Measurements from ENCODE around the gene SLC1A7.

SLC1A7 gene

GRCh38 chr1:53134042-53134485 lies 8.4 kb downstream of the SLC1A7 start:
- DNase-seq (ENCODE audit: low read depth): no peak

- no peak for DNase-seq (ENCODE audit: low read depth)
Observed at GRCh38 chr1:53133261-53134041, 9.0 kb downstream of the SLC1A7 start.

DNA sequence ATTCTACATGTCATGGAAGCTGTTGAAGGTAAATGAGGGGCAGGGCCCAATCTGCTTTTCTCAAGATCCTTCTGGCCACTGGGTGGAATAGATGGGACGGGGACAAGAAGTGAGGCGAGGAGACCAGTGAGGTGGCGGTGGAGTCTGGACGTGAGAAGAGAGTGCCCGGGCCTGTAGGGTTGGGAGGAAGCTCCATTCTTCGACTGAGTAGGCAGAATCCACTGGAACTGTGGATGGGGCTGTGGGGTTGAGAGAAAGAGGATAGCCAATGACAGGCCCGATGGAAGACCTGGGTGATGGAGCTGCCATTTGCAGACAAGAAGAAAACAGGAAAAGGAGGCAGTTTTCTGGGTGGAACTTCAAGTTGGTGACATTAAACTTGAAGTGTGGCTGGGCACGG lies 10.3 kb downstream of the SLC1A7 start:
- DNase-seq (ENCODE audit: low read depth): no peak

GRCh38 chr1:53131590-53131938 lies 10.9 kb downstream of the SLC1A7 start:
- no peak for DNase-seq (ENCODE audit: low read depth)

- no peak for DNase-seq (ENCODE audit: low read depth)
Observed at GRCh38 chr1:53130878-53131589, 11.4 kb downstream of the SLC1A7 start.

DNA sequence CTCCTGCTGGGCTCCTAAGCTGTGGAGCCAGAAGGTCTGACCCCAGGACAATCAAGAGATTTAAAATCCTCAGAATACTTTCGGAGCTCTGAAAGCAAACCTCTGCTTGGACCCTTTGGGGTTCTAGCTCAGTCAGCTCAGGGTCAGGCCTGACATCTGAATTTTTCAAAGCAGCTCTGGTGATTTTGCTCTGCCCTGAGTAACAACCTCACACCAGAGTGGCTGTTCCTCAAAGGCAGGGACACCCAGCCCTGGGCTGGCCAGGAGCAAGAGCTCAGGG lies 11.9 kb downstream of the SLC1A7 start:
- no peak for DNase-seq (ENCODE audit: low read depth)

DNA sequence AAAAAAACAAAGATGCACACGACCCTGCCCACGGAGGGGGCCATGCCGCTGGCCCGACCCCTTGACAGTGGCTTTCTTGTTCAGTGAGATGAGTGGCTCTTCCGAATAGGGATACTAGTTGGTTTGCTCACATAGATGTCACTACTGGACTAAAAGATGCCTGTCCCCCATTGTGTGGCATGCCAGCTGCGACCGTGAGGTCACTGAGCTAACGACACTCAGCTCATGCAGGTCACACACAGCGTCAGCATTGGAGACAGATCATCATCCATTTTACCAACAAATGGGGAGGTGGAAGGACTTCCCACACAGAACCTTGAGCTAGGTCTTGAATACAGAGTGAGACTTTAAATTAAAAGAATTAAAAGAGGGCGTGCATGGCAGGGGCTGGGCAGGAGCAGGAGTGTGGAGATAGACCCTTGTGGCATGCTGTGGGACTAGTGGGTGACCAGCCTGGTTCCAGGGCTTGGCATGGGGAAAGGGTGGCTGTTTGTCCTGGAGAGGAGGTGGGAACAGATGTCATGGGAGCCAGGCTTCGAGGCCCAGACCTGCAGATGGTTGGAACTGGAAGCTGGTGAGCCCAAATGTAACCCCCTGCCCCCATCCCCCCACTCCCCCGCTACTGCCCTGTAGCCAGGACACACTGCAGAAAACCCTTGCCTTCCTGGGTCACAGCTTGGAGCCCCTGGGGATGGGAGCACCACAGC lies 12.4 kb downstream of the SLC1A7 start:
- no peak for DNase-seq (ENCODE audit: low read depth)

GRCh38 chr1:53128401-53128800 lies 14.0 kb downstream of the SLC1A7 start:
- no peak for DNase-seq (ENCODE audit: low read depth)

GRCh38 chr1:53127546-53127945 lies 14.9 kb downstream of the SLC1A7 start:
- no peak for DNase-seq (ENCODE audit: low read depth)

- no peak for DNase-seq (ENCODE audit: low read depth)
Observed at GRCh38 chr1:53126495-53126894, 15.9 kb downstream of the SLC1A7 start.

- DNase-seq (ENCODE audit: low read depth): no peak
Observed at GRCh38 chr1:53125623-53126360, 16.6 kb downstream of the SLC1A7 start.

DNA sequence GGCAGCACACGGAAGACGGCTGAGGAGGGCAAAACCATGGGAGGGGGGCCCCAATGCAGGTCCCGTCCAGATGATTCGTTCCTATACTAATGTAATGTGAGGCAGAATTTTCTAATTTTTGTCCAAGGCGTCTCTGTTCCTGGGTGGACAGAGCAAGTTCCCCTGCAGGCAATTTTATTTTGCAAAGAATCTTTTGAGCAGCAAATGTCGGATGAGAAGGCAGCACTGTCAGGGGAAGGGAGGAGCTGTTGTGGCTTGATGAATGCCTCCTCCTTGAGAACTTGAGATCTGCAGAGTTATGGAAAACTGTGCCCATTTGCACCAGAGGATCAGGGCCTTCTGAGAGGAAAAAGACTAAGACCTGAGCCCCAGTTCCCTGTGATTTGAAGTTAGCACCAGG lies 17.3 kb downstream of the SLC1A7 start:
- DNase-seq (ENCODE audit: low read depth): no peak

GRCh38 chr1:53123453-53124140 lies 18.8 kb downstream of the SLC1A7 start:
- DNase-seq (ENCODE audit: low read depth): no peak

DNA sequence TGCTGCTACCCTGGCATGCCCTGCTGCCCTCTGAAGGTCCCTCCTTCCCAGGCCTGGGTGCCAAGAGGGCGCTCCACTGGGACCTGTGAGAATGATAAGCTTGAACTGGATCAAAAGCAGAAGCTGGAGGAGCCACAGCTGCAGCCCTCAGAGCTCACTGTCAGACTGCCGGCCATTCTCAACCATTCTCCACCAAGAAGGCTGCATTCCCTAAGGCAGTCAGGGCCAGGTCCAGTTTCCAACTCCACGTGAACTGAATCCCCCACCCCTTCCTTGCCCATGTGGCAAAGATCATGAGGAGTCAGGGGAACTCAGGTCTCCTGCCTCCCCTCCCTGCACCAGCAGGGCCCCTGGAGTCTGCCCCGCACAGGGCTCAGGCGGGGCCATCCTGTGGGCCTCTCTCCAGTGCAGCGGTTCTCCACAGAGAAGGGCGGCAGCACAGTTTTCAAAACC lies 19.5 kb downstream of the SLC1A7 start:
- DNase-seq (ENCODE audit: low read depth): no peak

GRCh38 chr1:53122201-53122885 lies 20.1 kb downstream of the SLC1A7 start:
- DNase-seq (ENCODE audit: low read depth): no peak

- no peak for DNase-seq (ENCODE audit: low read depth)
Observed at GRCh38 chr1:53121319-53122172, 20.9 kb downstream of the SLC1A7 start.

DNA sequence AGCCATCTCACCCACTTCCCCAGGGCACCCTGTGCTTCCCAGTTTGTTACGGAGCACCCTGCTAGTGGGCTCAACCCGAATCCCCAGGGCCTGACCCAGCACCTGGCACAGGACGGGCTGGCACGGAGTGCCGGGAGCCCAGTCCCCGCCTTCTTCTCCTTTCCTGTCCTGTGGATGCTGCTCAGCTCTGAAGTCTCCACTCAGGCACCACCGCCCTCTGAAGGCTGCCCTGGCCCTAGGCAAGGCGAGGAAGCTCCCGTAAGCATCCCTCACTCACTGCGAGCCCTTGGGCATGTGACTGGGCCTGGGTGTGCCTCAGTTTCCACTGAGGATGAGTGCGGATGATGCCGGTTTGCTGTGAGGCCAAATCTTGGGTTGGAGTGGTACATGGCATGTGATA lies 21.8 kb downstream of the SLC1A7 start:
- no peak for DNase-seq (ENCODE audit: low read depth)

DNA sequence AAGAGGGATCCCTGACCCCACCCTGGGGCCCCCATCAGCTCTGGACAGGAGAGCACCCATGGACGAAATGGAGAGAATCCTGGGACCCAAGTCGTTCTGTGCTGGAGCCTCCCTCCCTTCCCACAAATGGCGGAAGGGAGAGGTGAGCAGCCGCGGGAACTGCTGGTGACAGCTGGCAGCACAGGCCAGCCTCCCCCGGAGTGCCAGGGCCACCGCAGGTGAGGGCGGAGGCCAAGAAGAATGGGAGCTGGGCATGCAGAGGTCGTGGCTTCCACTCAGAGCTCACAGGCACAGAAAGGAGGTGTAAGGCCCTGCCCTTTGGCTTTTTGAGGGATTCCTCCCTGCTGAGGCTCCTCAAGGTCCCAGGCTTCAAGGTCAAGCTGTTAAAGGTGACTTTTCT lies 24.6 kb downstream of the SLC1A7 start:
- DNase-seq (ENCODE audit: low read depth): no peak

DNA sequence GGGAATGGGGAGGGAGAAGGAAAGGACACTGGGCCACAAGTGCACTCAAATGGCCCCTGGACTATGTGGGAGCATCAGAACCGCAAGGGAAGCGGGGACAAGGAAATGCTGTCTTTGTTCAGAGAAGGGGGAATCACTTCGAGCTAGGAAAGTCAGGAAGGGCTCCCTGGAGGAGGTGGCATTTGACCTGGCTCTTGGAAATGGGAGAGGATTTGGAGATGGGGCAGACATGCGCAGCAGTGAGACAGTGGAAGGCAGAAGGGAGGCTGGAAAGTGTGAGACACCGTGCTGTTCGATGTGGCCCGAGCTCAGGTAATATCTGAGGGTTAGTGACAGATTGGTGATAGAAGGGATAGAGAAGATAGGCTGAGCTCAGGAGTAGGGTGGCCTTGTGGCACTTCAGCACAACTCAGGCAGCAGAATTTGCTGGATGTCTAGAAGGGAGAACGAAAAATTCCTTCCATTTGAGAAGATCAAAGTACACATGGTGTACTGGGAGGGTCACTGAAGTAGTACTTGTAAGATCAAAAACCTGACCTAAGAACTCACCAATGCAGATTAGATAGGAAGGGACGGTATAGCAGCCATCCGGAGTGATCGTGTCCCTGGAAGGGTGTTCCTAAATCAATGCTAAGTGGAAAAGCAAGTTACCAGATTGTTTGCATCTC lies 25.4 kb downstream of the SLC1A7 start:
- no peak for DNase-seq (ENCODE audit: low read depth)

- no peak for DNase-seq (ENCODE audit: low read depth)
Observed at GRCh38 chr1:53116307-53116810, 26.1 kb downstream of the SLC1A7 start.

Measured in T-helper 22 cell (primary cell).